IPS-NIHi7 (cell line): ENCODE measurements around the gene ART3.
"Not testable (repeated sequence)": the region's sequence is repeated elsewhere in the genome, so short reads cannot be mapped to it uniquely, and the experiment has no call there.

Source experiments
- DNase-seq: peaks from one replicate; pipeline ENCODE4 v3.0.0; 2012; ENCODE audit warnings: mixed read lengths; ENCODE audit errors: extremely low spot score

Gene ART3

GRCh38 chr4:76074468-76074867, at the start of gene ART3:
Gene ART3, plus strand, starts transcription at chr4:76074709. Its CDS starts 1,181 bp downstream, at chr4:76075890.
- no peak for DNase-seq

GRCh38 chr4:76028350-76028765, 46.2 kb upstream of the ART3 start:
- no peak for DNase-seq

GRCh38 chr4:76029300-76029699, 45.2 kb upstream of the ART3 start:
- no peak for DNase-seq

- DNase-seq: no peak
Observed at GRCh38 chr4:76035141-76035540, 39.4 kb upstream of the ART3 start.

- DNase-seq: no peak
Observed at GRCh38 chr4:76035799-76036380, 38.6 kb upstream of the ART3 start, which contains the start of gene CXCL11. Gene CXCL11, minus strand, starts transcription at chr4:76036070. Its CDS starts 83 bp downstream, at chr4:76035987.

DNA sequence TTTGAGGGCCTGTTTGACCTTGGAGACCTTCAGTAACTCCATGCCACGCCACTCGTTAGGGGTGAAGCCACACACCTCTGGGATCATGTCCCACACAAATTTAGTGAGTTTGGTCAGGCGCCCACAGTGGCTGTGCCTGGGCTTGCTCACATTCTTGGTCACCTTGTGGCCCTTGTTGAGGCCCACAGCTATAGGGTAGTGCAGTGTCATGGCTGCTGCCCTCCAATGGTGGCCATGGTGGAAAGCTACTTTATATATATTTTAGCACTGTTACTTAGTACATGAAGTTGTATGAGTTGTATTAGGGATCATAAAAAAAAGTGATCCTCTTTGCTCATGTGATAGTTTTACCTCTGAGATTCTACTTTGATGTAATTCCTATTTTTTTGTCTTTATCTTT, 37.7 kb upstream of the ART3 start:
- DNase-seq: no peak

DNA sequence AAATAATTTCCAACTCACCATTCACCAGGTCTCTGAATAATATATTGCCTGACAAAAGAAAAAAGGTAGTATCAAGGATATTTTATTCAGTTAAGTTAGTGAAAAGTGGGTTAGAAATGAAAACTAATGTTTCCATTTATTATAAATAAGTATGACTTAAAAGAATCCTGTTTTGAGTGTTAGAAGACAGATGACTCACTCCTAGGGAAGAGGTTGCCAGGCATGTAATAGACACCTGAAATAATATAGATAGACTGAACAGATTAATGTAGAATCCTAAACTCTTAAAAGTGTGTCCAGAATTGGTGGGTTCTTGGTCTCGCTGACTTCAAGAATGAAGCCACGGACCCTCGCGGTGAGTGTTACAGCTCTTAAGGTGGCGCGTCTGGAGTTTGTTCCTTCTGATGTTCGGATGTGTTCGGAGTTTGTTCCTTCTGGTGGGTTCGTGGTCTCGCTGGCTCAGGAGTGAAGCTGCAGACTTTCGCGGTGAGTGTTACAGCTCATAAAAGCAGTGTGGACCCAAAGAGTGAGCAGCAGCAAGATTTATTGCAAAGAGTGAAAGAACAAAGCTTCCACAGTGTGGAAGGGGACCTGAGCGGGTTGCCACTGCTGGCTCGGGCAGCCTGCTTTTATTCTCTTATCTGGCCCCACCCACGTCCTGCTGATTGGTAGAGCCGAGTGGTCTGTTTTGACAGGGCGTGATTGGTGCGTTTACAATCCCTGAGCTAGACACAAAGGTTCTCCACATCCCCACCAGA, 32.1 kb upstream of the ART3 start:
- DNase-seq: not testable (repeated sequence)

- DNase-seq: not testable (repeated sequence)
Observed at GRCh38 chr4:76043306-76043705, 31.2 kb upstream of the ART3 start.

DNA sequence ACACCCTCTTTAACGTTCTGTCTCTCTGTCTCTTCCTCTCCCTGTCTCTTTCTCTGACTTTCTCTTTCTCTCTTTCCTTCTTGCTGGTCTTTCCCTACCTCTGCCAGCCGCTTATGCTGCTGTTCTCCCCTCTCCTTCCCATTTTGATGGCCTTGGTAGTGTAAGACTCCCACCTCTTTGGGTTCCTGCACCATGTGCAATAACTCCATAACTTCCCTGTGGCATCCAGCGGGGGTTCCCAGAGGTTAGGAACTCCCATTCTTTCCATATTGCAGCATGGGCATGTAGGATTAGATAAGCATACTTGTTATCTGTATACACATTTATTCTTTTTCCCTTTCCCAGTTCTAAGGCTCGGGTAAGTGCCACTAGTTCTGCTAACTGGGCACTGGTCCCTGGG, 29.8 kb upstream of the ART3 start:
- DNase-seq: not testable (repeated sequence)

- DNase-seq: not testable (repeated sequence)
Observed at GRCh38 chr4:76049860-76050416, 24.6 kb upstream of the ART3 start.

DNA sequence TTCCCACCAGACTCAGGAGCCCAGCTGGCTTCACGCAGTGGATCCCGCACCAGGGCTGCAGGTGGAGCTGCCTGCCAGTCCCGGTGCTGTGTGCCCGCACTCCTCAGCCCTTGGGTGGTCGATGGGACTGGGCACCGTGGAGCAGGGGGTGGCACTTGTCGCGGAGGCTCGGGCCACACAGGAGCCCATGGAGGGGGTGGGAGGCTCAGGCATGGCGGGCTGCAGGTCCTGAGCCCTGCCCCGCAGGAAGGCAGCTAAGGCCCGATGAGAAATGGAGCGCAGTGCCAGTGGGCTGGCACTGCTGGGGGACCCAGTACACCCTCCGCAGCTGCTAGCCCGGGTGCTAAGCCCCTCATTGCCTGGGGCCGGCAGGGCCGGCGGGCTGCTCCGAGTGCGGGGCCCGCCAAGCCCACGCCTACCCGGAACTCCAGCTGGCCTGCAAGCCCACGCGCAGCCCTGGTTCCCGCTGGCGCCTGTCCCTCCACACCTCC, 23.9 kb upstream of the ART3 start:
- not testable (repeated sequence) for DNase-seq

GRCh38 chr4:76053730-76054129, 20.8 kb upstream of the ART3 start:
- DNase-seq: no peak

DNA sequence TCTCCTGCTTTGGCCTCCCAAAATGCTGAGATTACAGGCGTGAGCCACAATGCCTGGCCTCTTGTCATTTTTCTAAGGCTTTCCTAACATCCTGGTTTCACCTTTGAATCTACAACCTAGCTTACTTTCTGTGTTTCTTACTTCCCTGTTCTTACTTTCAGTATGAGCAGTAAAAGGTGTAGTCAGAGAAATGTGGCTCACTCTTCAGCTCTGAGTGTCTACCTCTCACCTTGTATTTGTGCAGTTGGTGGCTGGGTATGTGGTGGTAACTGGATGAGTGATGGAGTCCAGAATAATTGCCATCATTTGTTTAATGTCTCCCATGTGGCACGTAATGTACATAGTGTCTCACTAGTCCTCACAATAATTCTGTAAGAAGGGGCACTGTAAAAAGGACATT, 19.5 kb upstream of the ART3 start:
- DNase-seq: no peak

DNA sequence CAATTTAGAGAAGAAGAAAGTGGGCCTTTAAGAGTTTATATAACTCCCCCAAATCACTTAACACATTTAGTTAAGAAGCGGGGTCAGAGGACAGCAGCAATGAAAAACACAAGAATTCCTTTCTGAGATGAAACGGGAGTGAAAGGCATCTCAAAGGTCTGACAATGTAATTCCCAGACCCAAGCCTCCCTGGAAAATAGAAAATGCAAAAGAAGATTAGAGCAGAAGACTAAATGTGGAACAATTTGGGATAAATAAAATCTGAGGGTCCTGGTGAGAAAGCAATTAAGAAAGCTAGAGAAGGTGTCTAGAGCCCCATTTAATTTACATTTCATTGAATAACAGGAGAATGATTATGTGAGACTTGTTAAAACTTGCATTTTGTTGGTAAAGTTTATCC, 19.1 kb upstream of the ART3 start:
- no peak for DNase-seq

DNA sequence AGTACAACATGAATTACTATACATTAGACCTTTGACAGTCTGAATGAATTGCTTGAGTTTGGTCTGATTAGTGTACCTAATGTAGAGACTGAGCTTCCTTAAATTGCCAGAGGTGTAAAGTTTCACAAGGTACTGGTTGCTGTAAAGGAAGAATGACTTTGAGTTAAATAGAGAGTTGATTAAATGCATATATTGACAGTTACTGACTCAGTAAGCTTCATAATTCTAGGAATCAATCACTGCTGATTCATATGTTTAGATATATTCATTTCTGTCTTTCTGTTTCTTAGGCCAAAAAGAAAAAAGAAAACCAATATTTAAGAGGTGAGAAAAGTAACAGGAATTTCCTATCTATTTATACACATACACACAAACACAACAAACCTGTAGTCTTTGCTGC, 16.2 kb upstream of the ART3 start:
- no peak for DNase-seq

- no peak for DNase-seq
Observed at GRCh38 chr4:76058888-76059426, 15.6 kb upstream of the ART3 start.

DNA sequence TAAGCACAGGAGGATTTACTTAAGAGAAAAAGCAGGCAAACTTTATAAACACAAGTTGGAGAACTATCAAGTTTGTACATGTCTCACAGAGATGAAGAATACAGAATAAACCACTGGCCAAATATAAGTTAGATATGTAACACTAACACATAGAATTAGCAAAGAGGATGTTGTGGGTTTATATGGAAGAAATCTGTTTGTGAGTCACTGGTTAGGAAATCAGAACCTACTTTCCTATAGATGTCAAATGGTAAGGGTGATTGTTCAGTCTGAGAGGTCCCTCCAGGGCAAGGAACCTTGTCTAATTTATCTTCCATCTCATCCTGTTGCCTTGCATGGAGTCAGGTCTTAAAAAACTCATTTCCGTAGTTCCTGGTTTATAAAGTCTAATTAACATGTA, 14.8 kb upstream of the ART3 start:
- DNase-seq: no peak

GRCh38 chr4:76060506-76060905, 14.0 kb upstream of the ART3 start:
- DNase-seq: no peak

- no peak for DNase-seq
Observed at GRCh38 chr4:76061421-76061820, 13.1 kb upstream of the ART3 start.

- DNase-seq: no peak
Observed at GRCh38 chr4:76061982-76062381, 12.5 kb upstream of the ART3 start.

DNA sequence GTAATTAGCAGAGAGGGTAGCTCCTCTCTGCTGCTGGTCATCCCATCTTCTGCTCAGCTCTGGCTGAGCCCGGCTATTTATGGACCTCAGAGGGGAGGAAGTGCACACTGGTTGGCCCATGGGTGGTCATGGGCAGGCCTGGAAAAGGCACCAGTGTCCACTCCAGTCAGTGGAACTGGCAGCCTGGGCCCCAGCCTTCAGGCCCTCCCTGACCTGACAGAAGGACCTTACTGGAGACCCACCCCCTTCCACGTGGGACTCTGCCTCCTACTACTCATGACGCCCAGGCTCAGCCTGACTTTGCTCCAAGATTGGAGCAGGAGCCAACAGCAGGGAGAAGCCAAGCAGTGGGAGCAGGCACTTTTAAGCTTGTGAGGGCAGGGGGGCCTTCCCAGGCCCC, 8.0 kb upstream of the ART3 start:
- no peak for DNase-seq

DNA sequence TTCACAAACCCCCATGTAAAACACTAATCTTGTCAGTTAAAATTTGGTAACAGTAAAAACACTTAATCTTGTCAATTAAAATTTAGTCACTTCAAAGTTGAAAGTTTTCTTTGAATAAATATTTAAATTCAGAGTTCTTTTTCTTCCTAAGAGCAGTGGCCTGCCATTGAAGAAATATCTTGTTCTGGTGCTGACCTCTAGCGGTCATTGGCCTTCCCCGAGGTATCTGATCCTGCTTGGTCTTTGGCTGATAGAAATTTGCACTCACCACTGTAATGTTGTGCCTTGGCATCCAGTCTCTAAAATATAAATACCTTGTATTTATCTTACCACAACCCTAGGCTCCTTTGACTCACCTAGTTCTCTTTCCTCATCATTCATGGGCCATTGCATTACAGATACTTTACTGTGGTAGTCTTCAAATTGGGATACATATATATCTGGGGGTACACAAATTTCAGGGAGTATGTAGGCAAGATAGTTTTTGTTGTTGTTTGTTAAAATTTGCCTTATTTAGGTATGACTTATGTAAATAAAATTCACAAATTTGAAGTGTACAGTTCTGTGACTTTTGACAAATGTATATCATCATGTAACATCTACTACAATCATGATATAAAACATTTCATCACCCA, 6.7 kb upstream of the ART3 start:
- peak; percentile 76 for DNase-seq
